KOPT-K1 (cell line): ENCODE measurements around the gene OPN3.

Source experiments
- H3K27ac ChIP-seq: fragments of 200-600 bp; sonication (generic); 2 replicates; pipeline ENCODE4 v1.5.1; 2016; ENCODE audit warnings: antibody characterized with exemption, mild to moderate bottlenecking, low read depth, low read length; ENCODE audit not compliant: poor library complexity, severe bottlenecking
- H3K36me3 ChIP-seq: fragments of 200-600 bp; sonication (generic); 2 replicates; pipeline ENCODE4 v1.5.1; 2017; ENCODE audit warnings: antibody characterized with exemption, mild to moderate bottlenecking, low read length, moderate library complexity; ENCODE audit not compliant: insufficient read depth
- H3K9me3 ChIP-seq: fragments of 200-600 bp; sonication (generic); 2 replicates; pipeline ENCODE4 v1.5.1; 2017; ENCODE audit warnings: antibody characterized with exemption, low read length, mild to moderate bottlenecking; ENCODE audit not compliant: insufficient read depth, poor library complexity, severe bottlenecking

OPN3 gene

GRCh38 chr1:241638099-241638682 lies 2.0 kb downstream of the OPN3 start:
- peaks cover 24% of the 10 kb centered on the region for H3K36me3 ChIP-seq
- peak overlapping the region; percentile 1 for H3K27ac ChIP-seq
- H3K9me3 ChIP-seq, result no peaks in the 10 kb centered on the region

- H3K9me3 ChIP-seq, result no peaks in the 10 kb centered on the region
- H3K27ac ChIP-seq, result no peak overlapping the region
- peaks cover 30% of the 10 kb centered on the region for H3K36me3 ChIP-seq
Measured at GRCh38 chr1:241637604-241638003, 2.6 kb downstream of the OPN3 start.

- no peaks in the 10 kb centered on the region for H3K9me3 ChIP-seq
- peaks cover 35% of the 10 kb centered on the region for H3K36me3 ChIP-seq
- no peak overlapping the region for H3K27ac ChIP-seq
Measured at GRCh38 chr1:241637046-241637590, 3.1 kb downstream of the OPN3 start.

GRCh38 chr1:241636291-241636690 lies 3.9 kb downstream of the OPN3 start:
- H3K27ac ChIP-seq, result peak overlapping the region; percentile 2
- peaks cover 43% of the 10 kb centered on the region for H3K36me3 ChIP-seq
- no peaks in the 10 kb centered on the region for H3K9me3 ChIP-seq

GRCh38 chr1:241635556-241636152 lies 4.5 kb downstream of the OPN3 start:
- Histone ChIP-seq H3K36me3 (peaks cover 43% of the 10 kb centered on the region), H3K27ac (peak overlapping the region; percentile 2)

GRCh38 chr1:241632987-241633386 lies 7.2 kb downstream of the OPN3 start:
- Histone ChIP-seq H3K27ac (no peak overlapping the region), H3K36me3 (peaks cover 48% of the 10 kb centered on the region), H3K9me3 (no peaks in the 10 kb centered on the region)

More at GRCh38 chr1:241635556-241636152, 4.5 kb downstream of the OPN3 start:
- H3K9me3 ChIP-seq, result no peaks in the 10 kb centered on the region

GRCh38 chr1:241631674-241632073 lies 8.5 kb downstream of the OPN3 start:
- Histone ChIP-seq H3K27ac (no peak overlapping the region), H3K9me3 (no peaks in the 10 kb centered on the region), H3K36me3 (peaks cover 50% of the 10 kb centered on the region)

- Histone ChIP-seq H3K36me3 (peaks cover 50% of the 10 kb centered on the region), H3K27ac (no peak overlapping the region), H3K9me3 (no peaks in the 10 kb centered on the region)
Measured at GRCh38 chr1:241630899-241631298, 9.3 kb downstream of the OPN3 start.

GRCh38 chr1:241630476-241630875 lies 9.7 kb downstream of the OPN3 start:
- H3K27ac ChIP-seq, result no peak overlapping the region
- no peaks in the 10 kb centered on the region for H3K9me3 ChIP-seq
- H3K36me3 ChIP-seq, result peaks cover 51% of the 10 kb centered on the region

- Histone ChIP-seq H3K9me3 (no peaks in the 10 kb centered on the region), H3K27ac (no peak overlapping the region), H3K36me3 (peaks cover 47% of the 10 kb centered on the region)
Measured at GRCh38 chr1:241630005-241630404, 10.2 kb downstream of the OPN3 start.

GRCh38 chr1:241627453-241628259 lies 12.5 kb downstream of the OPN3 start:
- Histone ChIP-seq H3K27ac (peak overlapping the region; percentile 13), H3K36me3 (peaks cover 28% of the 10 kb centered on the region), H3K9me3 (no peaks in the 10 kb centered on the region)

- H3K36me3 ChIP-seq, result peaks cover 14% of the 10 kb centered on the region
- no peak overlapping the region for H3K27ac ChIP-seq
- no peaks in the 10 kb centered on the region for H3K9me3 ChIP-seq
Measured at GRCh38 chr1:241624935-241625334, 15.2 kb downstream of the OPN3 start.

GRCh38 chr1:241622669-241623068 lies 17.5 kb downstream of the OPN3 start:
- Histone ChIP-seq H3K27ac (no peak overlapping the region), H3K9me3 (no peaks in the 10 kb centered on the region), H3K36me3 (peaks cover 8% of the 10 kb centered on the region)

GRCh38 chr1:241617426-241617825 lies 22.7 kb downstream of the OPN3 start:
- H3K9me3 ChIP-seq, result no peaks in the 10 kb centered on the region
- no peaks in the 10 kb centered on the region for H3K36me3 ChIP-seq
- no peak overlapping the region for H3K27ac ChIP-seq
